ENCODE measurements around the gene VPS50.

GRCh38 chr7:93219868-93220267, 12.3 kb upstream of the VPS50 start:
- TF ChIP-seq CTCF (IDR thresholded peaks at IDR 0.05; ENCODE audit: low read depth, low read length) (no peak), MAX (IDR thresholded peaks at IDR 0.05; ENCODE audit: low read depth, low read length) (no peak)

Data from NB4 (cell line).